GM12892 (cell line): ENCODE data around the gene AIPL1.

ENCODE experiments used
- POLR2A ChIP-seq: IDR thresholded peaks from 2 replicates; pipeline ENCODE4 v1.6.1; 2011; ENCODE audit warnings: low read depth, low read length, control low read depth
- POLR2AphosphoS5 ChIP-seq: IDR thresholded peaks from 2 replicates; pipeline ENCODE4 v1.6.1; 2011; ENCODE audit warnings: low read depth, low read length, control low read depth
- TAF1 ChIP-seq: IDR thresholded peaks from 2 replicates; pipeline ENCODE4 v1.6.1; 2011; ENCODE audit warnings: low read depth, mild to moderate bottlenecking, control low read depth, low read length, borderline replicate concordance

- TF ChIP-seq POLR2A (no peak), TAF1 (no peak), POLR2AphosphoS5 (no peak)
Observed at GRCh38 chr17:6460531-6461161, 25.7 kb upstream of the AIPL1 start.
